CD14-positive monocyte (primary cell): ENCODE data around the gene MCF2L2. TPM values are rescaled to one million over a fixed set of nuclear protein-coding genes. Genes with fewer than 3 reads are reported as not detected.
A peak's percentile ranks its signal among the peaks of the same experiment; 100 is the strongest.

Source experiments
- DNase-seq, 3 donors: peaks; one replicate each; pipeline ENCODE4 v3.0.0-alpha.2; 2011 to 2022
- H2AFZ ChIP-seq: 2 replicates; pipeline ENCODE4 v1.6.0; 2012; ENCODE audit warnings: mild to moderate bottlenecking, low read depth, low read length, inconsistent platforms; ENCODE audit not compliant: insufficient read depth, poor library complexity, severe bottlenecking
- H3K27ac ChIP-seq, 2 donors: 1 replicate in 1 of 2; 2 replicates in 1 of 2; pipeline ENCODE4 v1.5.1; 2012 to 2013; ENCODE audit warnings: low read length in 2 of 2, control low read depth in 1 of 2, inconsistent platforms in 1 of 2, low read depth in 1 of 2, mild to moderate bottlenecking in 1 of 2
- H3K27me3 ChIP-seq, 2 donors: one replicate each; pipeline versions ENCODE4 v1.6.0 to v1.6.1; 2011 to 2013; ENCODE audit warnings: low read length in 2 of 2; ENCODE audit not compliant: control insufficient read depth in 2 of 2, insufficient read depth in 2 of 2
- H3K36me3 ChIP-seq, 2 donors: replicated peaks in 1 of 2; 1 replicate in 1 of 2; 2 replicates in 1 of 2; pipeline versions ENCODE4 v1.5.1 to v1.6.1; 2012 to 2013; ENCODE audit warnings: low read length in 2 of 2, control low read depth in 1 of 2, inconsistent platforms in 1 of 2, mild to moderate bottlenecking in 1 of 2; ENCODE audit not compliant: insufficient read depth in 2 of 2, control insufficient read depth in 1 of 2
- H3K4me1 ChIP-seq, 2 donors: 1 replicate in 1 of 2; 2 replicates in 1 of 2; pipeline versions ENCODE4 v1.5.1 to v1.6.1; 2012 to 2013; ENCODE audit warnings: low read length in 2 of 2, control low read depth in 1 of 2, inconsistent platforms in 1 of 2, mild to moderate bottlenecking in 1 of 2, moderate library complexity in 1 of 2; ENCODE audit not compliant: insufficient read depth in 2 of 2, control insufficient read depth in 1 of 2
- H3K4me2 ChIP-seq: replicated peaks from 2 replicates; pipeline ENCODE3; 2012; ENCODE audit warnings: low read length, moderate library complexity, mild to moderate bottlenecking; ENCODE audit not compliant: poor library complexity, severe bottlenecking; ENCODE audit errors: extremely low read depth
- H3K4me3 ChIP-seq, 3 experiments: fragments of 200-600 bp in 1 of 3; sonication (generic) in 1 of 3; replicated peaks in 1 of 3; 1 replicate in 2 of 3; 2 replicates in 1 of 3; pipeline ENCODE4 v1.5.1; 2011 to 2013; ENCODE audit warnings: low read length in 3 of 3, mild to moderate bottlenecking in 3 of 3, control low read depth in 2 of 3, low read depth in 2 of 3, inconsistent platforms in 1 of 3, moderate library complexity in 1 of 3
- H3K79me2 ChIP-seq: 2 replicates; pipeline ENCODE4 v1.6.0; 2012; ENCODE audit warnings: mild to moderate bottlenecking, control low read depth, inconsistent platforms, low read length, moderate library complexity; ENCODE audit not compliant: insufficient read depth
- H3K9ac ChIP-seq: 2 replicates; pipeline ENCODE4 v1.6.0; 2017; ENCODE audit warnings: low read length, mild to moderate bottlenecking; ENCODE audit not compliant: insufficient read depth, poor library complexity, severe bottlenecking
- H3K9me3 ChIP-seq, 2 donors: replicated peaks in 1 of 2; 1 replicate in 1 of 2; 2 replicates in 1 of 2; pipeline versions ENCODE4 v1.5.1 to v1.6.1; 2012 to 2013; ENCODE audit warnings: low read length in 2 of 2, control low read depth in 1 of 2; ENCODE audit not compliant: control insufficient read depth in 1 of 2, insufficient read depth in 1 of 2
- H4K20me1 ChIP-seq: 2 replicates; pipeline ENCODE4 v1.6.0; 2012; ENCODE audit warnings: mild to moderate bottlenecking, low read length, control low read depth, moderate library complexity; ENCODE audit not compliant: insufficient read depth
- H3K27ac Mint-ChIP-seq, 7 donors: one replicate each; pipeline ENCODE4 v1.8.0; 2020; ENCODE audit warnings: mild to moderate bottlenecking in 7 of 7, mixed read lengths in 7 of 7, moderate library complexity in 6 of 7, inconsistent platforms in 2 of 7
- H3K27me3 Mint-ChIP-seq, 3 donors: one replicate each; pipeline ENCODE4 v1.8.0; 2021 to 2022; ENCODE audit warnings: low read depth in 3 of 3, mild to moderate bottlenecking in 3 of 3, mixed read lengths in 3 of 3, moderate library complexity in 3 of 3, inconsistent platforms in 1 of 3
- H3K36me3 Mint-ChIP-seq, 2 donors: one replicate each; pipeline ENCODE4 v1.8.0; 2020; ENCODE audit warnings: mixed read lengths in 2 of 2, inconsistent platforms in 1 of 2, mild to moderate bottlenecking in 1 of 2
- H3K4me1 Mint-ChIP-seq: one replicate; pipeline ENCODE4 v1.8.0; 2020; ENCODE audit warnings: mild to moderate bottlenecking, mixed read lengths
- H3K4me3 Mint-ChIP-seq, 2 donors: one replicate each; pipeline ENCODE4 v1.8.0; 2020; ENCODE audit warnings: mild to moderate bottlenecking in 2 of 2, mixed read lengths in 2 of 2, moderate library complexity in 1 of 2
- H3K9me3 Mint-ChIP-seq, 7 donors: one replicate each; pipeline ENCODE4 v1.8.0; 2020 to 2022; ENCODE audit warnings: mixed read lengths in 7 of 7, mild to moderate bottlenecking in 6 of 7, moderate library complexity in 6 of 7, inconsistent platforms in 2 of 7
- WGBS: methylation state at CpG from one replicate; pipeline ENCODE4 v1.1.5; 2013; ENCODE audit warnings: missing lambda C conversion rate; ENCODE audit not compliant: insufficient coverage; 5-methylcytosine and 5-hydroxymethylcytosine counted together
- intact Hi-C, 2 donors: fragments of 100-400 bp; cut with micrococcal nuclease; formaldehyde crosslinking; loops; one replicate each; pipeline versions ENCODE4 v1.15.0 to v1.15.1; 2023
- polyA plus RNA-seq, 3 donors: library from polyadenylated mRNA; depleted of rRNA in 1 of 3; unstranded in 2 of 3; stranded (reverse) in 1 of 3; fragments of 300-500 nt in 2 of 3; fragments of >200 nt in 1 of 3; fragmentation: Illumina TruSeq in 2 of 3; gene quantifications; 1 replicate in 2 of 3; 2 replicates in 1 of 3; pipeline ENCODE4 v1.2.3, GENCODE V29; 2012 to 2021
- TF ChIP-seq, protein P1 (sequence below): fragments of 200-600 bp; IDR thresholded peaks from one replicate; pipeline ENCODE4 v1.8.0; 2022; ENCODE audit warnings: antibody characterized with exemption, mild to moderate bottlenecking

MCF2L2 gene
- polyA plus RNA-seq, 3 donors = 0.01 to 0.13 TPM; not detected in 1

DNA sequence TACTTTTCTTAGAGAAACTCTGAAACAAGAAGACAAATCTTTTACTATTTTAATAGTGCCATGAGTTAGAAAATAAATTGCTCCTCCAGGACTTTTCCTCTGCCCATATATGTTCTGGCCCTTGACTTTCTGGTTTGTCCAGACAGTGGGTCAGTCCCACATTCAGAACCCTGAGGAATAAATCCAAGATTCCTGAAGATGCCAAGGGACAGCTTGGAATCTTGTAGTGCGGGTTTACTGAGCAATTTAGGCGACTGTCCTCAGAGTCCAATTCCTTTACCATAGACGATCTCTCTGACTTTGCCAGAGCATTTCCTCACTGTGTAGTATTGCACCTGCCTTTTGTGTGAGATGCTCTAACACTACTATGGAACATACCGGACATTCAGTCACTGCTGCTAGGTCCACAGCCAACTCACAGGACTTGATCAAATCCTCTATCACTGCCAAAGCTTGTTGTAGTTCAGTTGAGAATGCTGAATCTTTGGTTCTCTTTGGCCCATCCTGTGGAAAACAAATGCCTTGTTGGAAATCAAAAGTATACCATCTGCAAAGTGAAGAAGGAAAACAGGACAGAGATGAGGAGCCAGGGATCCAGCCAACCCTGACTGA, 212.7 kb downstream of the MCF2L2 start:
- H3K4me1 Mint-ChIP-seq = peaks cover 50% of the 10 kb centered on the region
- no peak overlapping the region for H3K4me3 Mint-ChIP-seq
- H3K27me3 Mint-ChIP-seq = peaks cover 0 to 10% (median under 1%) of the 10 kb centered on the region in 3 donors
- TF ChIP-seq, protein P1, sequence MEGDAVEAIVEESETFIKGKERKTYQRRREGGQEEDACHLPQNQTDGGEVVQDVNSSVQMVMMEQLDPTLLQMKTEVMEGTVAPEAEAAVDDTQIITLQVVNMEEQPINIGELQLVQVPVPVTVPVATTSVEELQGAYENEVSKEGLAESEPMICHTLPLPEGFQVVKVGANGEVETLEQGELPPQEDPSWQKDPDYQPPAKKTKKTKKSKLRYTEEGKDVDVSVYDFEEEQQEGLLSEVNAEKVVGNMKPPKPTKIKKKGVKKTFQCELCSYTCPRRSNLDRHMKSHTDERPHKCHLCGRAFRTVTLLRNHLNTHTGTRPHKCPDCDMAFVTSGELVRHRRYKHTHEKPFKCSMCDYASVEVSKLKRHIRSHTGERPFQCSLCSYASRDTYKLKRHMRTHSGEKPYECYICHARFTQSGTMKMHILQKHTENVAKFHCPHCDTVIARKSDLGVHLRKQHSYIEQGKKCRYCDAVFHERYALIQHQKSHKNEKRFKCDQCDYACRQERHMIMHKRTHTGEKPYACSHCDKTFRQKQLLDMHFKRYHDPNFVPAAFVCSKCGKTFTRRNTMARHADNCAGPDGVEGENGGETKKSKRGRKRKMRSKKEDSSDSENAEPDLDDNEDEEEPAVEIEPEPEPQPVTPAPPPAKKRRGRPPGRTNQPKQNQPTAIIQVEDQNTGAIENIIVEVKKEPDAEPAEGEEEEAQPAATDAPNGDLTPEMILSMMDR = no peak
- H3K27ac ChIP-seq = no peak overlapping the region
- peaks cover 35 to 44% of the 10 kb centered on the region in 2 donors for H3K4me1 ChIP-seq
- no peak overlapping the region for H3K4me2 ChIP-seq
- H3K27me3 ChIP-seq = no peaks in the 10 kb centered on the region
- no peaks in the 10 kb centered on the region for H3K9me3 ChIP-seq
- intact Hi-C loops = no loop called here
- H4K20me1 ChIP-seq = no peaks in the 10 kb centered on the region
- no peak overlapping the region for H2AFZ ChIP-seq
- 93% methylated on average over 2 of the region's 4 CpGs for WGBS
- H3K36me3 Mint-ChIP-seq = no peaks in the 10 kb centered on the region
- no peak for DNase-seq
- no peaks in the 10 kb centered on the region for H3K79me2 ChIP-seq
- peak overlapping the region in 1 of 7 donors; percentile 43 for H3K27ac Mint-ChIP-seq
- H3K4me3 ChIP-seq = no peak overlapping the region
- H3K36me3 ChIP-seq = no peaks in the 10 kb centered on the region
- no peaks in the 10 kb centered on the region for H3K9me3 Mint-ChIP-seq
- H3K9ac ChIP-seq = no peak overlapping the region

DNA sequence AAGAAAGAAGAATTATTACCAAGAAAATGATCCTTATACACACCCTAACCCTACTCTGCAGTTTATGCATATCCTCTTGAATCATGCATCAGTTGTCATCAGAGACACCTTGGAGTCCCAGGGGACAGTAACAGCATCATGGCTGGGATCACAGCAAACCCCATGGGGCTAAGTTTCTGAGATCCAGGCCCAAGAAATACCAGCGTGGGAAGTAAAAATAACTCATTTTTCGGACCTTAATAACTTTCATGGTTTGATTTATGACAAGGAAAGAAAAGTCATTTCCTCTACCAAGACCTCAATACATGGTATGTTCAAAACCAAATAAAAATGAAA, 214.2 kb downstream of the MCF2L2 start:
- H3K27me3 Mint-ChIP-seq = peaks cover 0 to 10% (median 0%) of the 10 kb centered on the region in 3 donors
- Histone ChIP-seq H3K27me3 (no peaks in the 10 kb centered on the region), H3K27ac (no peak overlapping the region), H3K9me3 (no peaks in the 10 kb centered on the region), H2AFZ (no peak overlapping the region), H4K20me1 (no peaks in the 10 kb centered on the region), H3K36me3 (no peaks in the 10 kb centered on the region), H3K4me2 (no peak overlapping the region), H3K9ac (no peak overlapping the region), H3K4me1 (peaks cover 46 to 55% of the 10 kb centered on the region in 2 donors), H3K79me2 (no peaks in the 10 kb centered on the region), H3K4me3 (no peak overlapping the region)
- no peak for DNase-seq
- H3K9me3 Mint-ChIP-seq = no peaks in the 10 kb centered on the region
- no peaks in the 10 kb centered on the region for H3K36me3 Mint-ChIP-seq
- intact Hi-C loops = loop anchor here (5.0 kb wide), 2 partner anchors 38 to 93 kb away; partner anchors contain the start of gene B3GNT5 (in 1 of the 2)
- H3K4me1 Mint-ChIP-seq = peaks cover 59% of the 10 kb centered on the region
- H3K4me3 Mint-ChIP-seq = no peak overlapping the region
- TF ChIP-seq, protein P1 = no peak
- WGBS = no CpG with 5 or more reads among the region's 2 CpGs
- no peak overlapping the region for H3K27ac Mint-ChIP-seq
